Cardiac fibroblast (primary cell): ENCODE measurements around the gene A2ML1.

Experiments used
- DNase-seq, 2 donors: peaks; one replicate each; pipeline versions ENCODE4 v3.0.0 to v3.0.0-alpha.2; 2010; ENCODE audit warnings: low read depth in 2 of 2
- H3K4me3 ChIP-seq, 2 donors: replicated peaks in 1 of 2; 1 replicate in 1 of 2; 2 replicates in 1 of 2; pipeline ENCODE4 v1.5.1; 2011; ENCODE audit warnings: low read depth in 2 of 2, low read length in 2 of 2, mild to moderate bottlenecking in 2 of 2, moderate library complexity in 1 of 2
- CTCF ChIP-seq: IDR thresholded peaks from one replicate; pipeline ENCODE4 v1.5.1; 2011; ENCODE audit warnings: low read depth, mild to moderate bottlenecking, low read length, inconsistent platforms

A2ML1 gene

GRCh38 chr12:8832500-8832899, 10.1 kb downstream of the A2ML1 start:
- H3K4me3 ChIP-seq: no peak overlapping the region
- DNase-seq: no peak
- no peak for TF ChIP-seq CTCF

GRCh38 chr12:8834230-8834629, 11.8 kb downstream of the A2ML1 start:
- TF ChIP-seq CTCF: no peak
- no peak for DNase-seq
- no peak overlapping the region for H3K4me3 ChIP-seq

GRCh38 chr12:8837291-8837690, 14.9 kb downstream of the A2ML1 start:
- DNase-seq: no peak
- H3K4me3 ChIP-seq: no peak overlapping the region
- no peak for TF ChIP-seq CTCF

- no peak for TF ChIP-seq CTCF
- H3K4me3 ChIP-seq: no peak overlapping the region
- no peak for DNase-seq
These were observed 17.9 kb downstream of the A2ML1 start for GRCh38 chr12:8840321-8840720.

- no peak for TF ChIP-seq CTCF
- no peak overlapping the region for H3K4me3 ChIP-seq
- DNase-seq: no peak
These were observed 18.7 kb downstream of the A2ML1 start for GRCh38 chr12:8840938-8841633.

- no peak for TF ChIP-seq CTCF
- no peak for DNase-seq
- H3K4me3 ChIP-seq: no peak overlapping the region
These were observed 19.4 kb downstream of the A2ML1 start for GRCh38 chr12:8841778-8842177.

GRCh38 chr12:8844665-8845064, 22.2 kb downstream of the A2ML1 start:
- peak; percentile 22 to 52 for DNase-seq
- no peak overlapping the region for H3K4me3 ChIP-seq
- TF ChIP-seq CTCF: no peak
